H1 (cell line): ENCODE data around the gene PDS5A. TPM values are rescaled to one million over a fixed set of nuclear protein-coding genes. Genes with fewer than 3 reads are reported as not detected.
"Not testable (repeated sequence)": the region's sequence is repeated elsewhere in the genome, so short reads cannot be mapped to it uniquely, and the experiment has no call there.

Experiments
- CTCF ChIA-PET: fragments of 300-600 bp; sonication (Branson Sonifier 250); formaldehyde crosslinking; loops from one replicate; lab custom pipeline; 2021; ENCODE audit not compliant: partially characterized antibody; lab: Charles Lee
- POLR2A ChIA-PET: fragments of 300-600 bp; sonication (Branson Sonifier 250); formaldehyde crosslinking; loops from one replicate; lab custom pipeline; 2021; ENCODE audit warnings: inconsistent platforms; ENCODE audit not compliant: partially characterized antibody; lab: Charles Lee
- DNase-seq, 2 experiments: peaks; one replicate each; pipeline versions ENCODE4 v3.0.0 to v3.0.0-alpha.2; 2010 to 2022; ENCODE audit warnings: low spot score in 2 of 2, low read depth in 1 of 2, mixed read lengths in 1 of 2
- FAIRE-seq: peaks from 2 replicates; lab custom pipeline; 2011; peaks lifted over from hg19 to GRCh38; lab: Jason Lieb, UNC
- H2AFZ ChIP-seq: 2 replicates; pipeline ENCODE4 v1.8.1; 2012; ENCODE audit warnings: low read length, inconsistent platforms
- H2AK5ac ChIP-seq: 2 replicates; pipeline ENCODE4 v1.6.1; 2013; ENCODE audit warnings: low read depth, low read length
- H2BK120ac ChIP-seq: replicated peaks from 2 replicates; pipeline ENCODE3; 2013; ENCODE audit warnings: low read depth, low read length, inconsistent platforms
- H2BK12ac ChIP-seq: 2 replicates; pipeline ENCODE4 v1.6.1; 2013; ENCODE audit warnings: low read depth, low read length
- H2BK15ac ChIP-seq: 2 replicates; pipeline ENCODE4 v1.6.1; 2013; ENCODE audit warnings: low read length
- H2BK20ac ChIP-seq: 2 replicates; pipeline ENCODE4 v1.6.1; 2013; ENCODE audit warnings: low read length
- H2BK5ac ChIP-seq: 2 replicates; pipeline ENCODE4 v1.6.1; 2013; ENCODE audit warnings: low read depth, low read length
- H3K14ac ChIP-seq: 2 replicates; pipeline ENCODE4 v1.6.1; 2013; ENCODE audit warnings: inconsistent platforms; ENCODE audit not compliant: insufficient read length
- H3K18ac ChIP-seq: 2 replicates; pipeline ENCODE4 v1.6.1; 2013; ENCODE audit warnings: low read length; ENCODE audit errors: extremely low read depth
- H3K23ac ChIP-seq: 2 replicates; pipeline ENCODE4 v1.6.1; 2013; ENCODE audit warnings: inconsistent platforms; ENCODE audit not compliant: insufficient read length
- H3K23me2 ChIP-seq: 2 replicates; pipeline ENCODE4 v1.6.1; 2013; ENCODE audit warnings: low read depth, low read length
- H3K27ac ChIP-seq: 2 replicates; pipeline ENCODE4 v1.6.1; 2011; ENCODE audit warnings: low read depth, low read length, inconsistent platforms
- H3K27me3 ChIP-seq, 4 experiments: replicated peaks in 1 of 4; 1 replicate in 1 of 4; 2 replicates in 3 of 4; pipeline versions ENCODE4 v1.6.1 to v1.8.1; 2011 to 2013; ENCODE audit warnings: low read length in 3 of 4, mild to moderate bottlenecking in 3 of 4, inconsistent platforms in 2 of 4, mixed read lengths in 2 of 4, moderate library complexity in 1 of 4; ENCODE audit not compliant: control insufficient read depth in 3 of 4, insufficient read depth in 3 of 4; ENCODE audit errors: extremely low read depth in 1 of 4
- H3K36me3 ChIP-seq, 4 experiments: 2 replicates each; pipeline versions ENCODE4 v1.6.1 to v1.8.1; 2011 to 2013; ENCODE audit warnings: mild to moderate bottlenecking in 4 of 4, low read length in 3 of 4, moderate library complexity in 2 of 4, control low read depth in 1 of 4, inconsistent platforms in 1 of 4; ENCODE audit not compliant: insufficient read depth in 4 of 4, control insufficient read depth in 2 of 4
- H3K4ac ChIP-seq: replicated peaks from 2 replicates; pipeline ENCODE3; 2013; ENCODE audit warnings: low read length, low read depth, mixed read lengths, inconsistent platforms; ENCODE audit not compliant: insufficient read length
- H3K4me1 ChIP-seq, 4 experiments: replicated peaks in 1 of 4; 1 replicate in 1 of 4; 2 replicates in 3 of 4; pipeline versions ENCODE4 v1.6.1 to v1.8.1; 2011 to 2013; ENCODE audit warnings: low read length in 3 of 4, inconsistent platforms in 2 of 4, mixed read lengths in 1 of 4; ENCODE audit not compliant: insufficient read depth in 4 of 4, control insufficient read depth in 3 of 4
- H3K4me2 ChIP-seq, 2 experiments: 2 replicates each; pipeline versions ENCODE4 v1.6.1 to v1.8.1; 2011 to 2013; ENCODE audit warnings: low read depth in 2 of 2, low read length in 2 of 2, control low read depth in 1 of 2, inconsistent platforms in 1 of 2, mild to moderate bottlenecking in 1 of 2; ENCODE audit not compliant: insufficient read depth in 1 of 2
- H3K4me3 ChIP-seq, 4 experiments: fragments of 200-600, 300-600 bp in 1 of 4; sonication (generic), shearing (Covaris generic), sonication (Bioruptor Twin) in 1 of 4; 2 replicates each; pipeline versions ENCODE4 v1.5.1 to v1.8.1; 2011 to 2016; ENCODE audit warnings: low read length in 4 of 4, low read depth in 3 of 4, control low read depth in 2 of 4, inconsistent platforms in 2 of 4, mild to moderate bottlenecking in 2 of 4, mixed read lengths in 1 of 4, moderate library complexity in 1 of 4; ENCODE audit not compliant: insufficient read depth in 2 of 4; ENCODE audit errors: extremely low read depth in 1 of 4
- H3K56ac ChIP-seq: replicated peaks from 2 replicates; pipeline ENCODE3; 2013; ENCODE audit warnings: low read depth, mild to moderate bottlenecking, mixed read lengths, low read length, inconsistent platforms; ENCODE audit not compliant: insufficient read length
- H3K79me1 ChIP-seq: 2 replicates; pipeline ENCODE4 v1.6.1; 2013; ENCODE audit warnings: low read depth, low read length, control low read depth
- H3K79me2 ChIP-seq, 2 experiments: 2 replicates each; pipeline versions ENCODE4 v1.6.1 to v1.8.1; 2012 to 2013; ENCODE audit warnings: low read length in 2 of 2, mild to moderate bottlenecking in 2 of 2, inconsistent platforms in 1 of 2; ENCODE audit not compliant: insufficient read depth in 2 of 2, control insufficient read depth in 1 of 2
- H3K9ac ChIP-seq, 4 experiments: replicated peaks in 1 of 4; 1 replicate in 1 of 4; 2 replicates in 3 of 4; pipeline versions ENCODE4 v1.6.1 to v1.8.1; 2011 to 2013; ENCODE audit warnings: low read depth in 3 of 4, low read length in 3 of 4, control low read depth in 2 of 4, mild to moderate bottlenecking in 2 of 4, moderate library complexity in 2 of 4, inconsistent platforms in 1 of 4; ENCODE audit errors: extremely low read depth in 1 of 4
- H3K9me3 ChIP-seq, 2 experiments: 2 replicates each; pipeline versions ENCODE4 v1.6.1 to v1.8.1; 2012 to 2013; ENCODE audit warnings: mild to moderate bottlenecking in 2 of 2, moderate library complexity in 2 of 2, control low read depth in 1 of 2, inconsistent platforms in 1 of 2, low read depth in 1 of 2, low read length in 1 of 2, mixed read lengths in 1 of 2; ENCODE audit not compliant: insufficient read depth in 2 of 2
- H4K20me1 ChIP-seq, 2 experiments: replicated peaks in 1 of 2; 2 replicates each; pipeline versions ENCODE3 to v1.8.1; 2011 to 2013; ENCODE audit warnings: inconsistent platforms in 2 of 2, low read length in 2 of 2, mild to moderate bottlenecking in 1 of 2; ENCODE audit not compliant: insufficient read depth in 2 of 2, control insufficient read depth in 1 of 2
- H4K5ac ChIP-seq: 2 replicates; pipeline ENCODE4 v1.6.1; 2013; ENCODE audit warnings: low read length, low read depth, mixed read lengths, inconsistent platforms; ENCODE audit not compliant: insufficient read length
- H4K8ac ChIP-seq: 2 replicates; pipeline ENCODE4 v1.8.0; 2013; ENCODE audit warnings: mild to moderate bottlenecking, moderate library complexity, low read length, inconsistent platforms; ENCODE audit not compliant: insufficient read depth; ENCODE audit errors: extremely low read depth
- H4K91ac ChIP-seq: replicated peaks from 2 replicates; pipeline ENCODE3; 2013; ENCODE audit warnings: low read length, mixed read lengths, inconsistent platforms; ENCODE audit not compliant: insufficient read length
- WGBS, 2 experiments: shearing (Covaris generic) in 1 of 2; methylation state at CpG; one replicate each; pipeline versions ENCODE4 v1.1.6 to v1.1.7; 2013 to 2015; ENCODE audit warnings: low lambda C conversion rate in 2 of 2, mixed read lengths in 2 of 2, inconsistent platforms in 1 of 2, low coverage in 1 of 2, missing lambda C conversion rate in 1 of 2; ENCODE audit not compliant: insufficient replicate concordance in 2 of 2, insufficient coverage in 1 of 2, insufficient read length in 1 of 2; ENCODE audit errors: extremely low coverage in 1 of 2, missing lambda C conversion rate in 1 of 2; 5-methylcytosine and 5-hydroxymethylcytosine counted together
- polyA plus RNA-seq, 7 experiments: library from polyadenylated mRNA; depleted of rRNA in 3 of 7; stranded (reverse) in 5 of 7; unstranded in 2 of 7; fragments of >200 nt in 5 of 7; fragments of 200-250 nt in 2 of 7; gene quantifications; 1 replicate in 5 of 7; 2 replicates in 1 of 7; 4 replicates in 1 of 7; pipeline versions ENCODE4 v1.2.1 to v1.2.3, GENCODE V29; 2011 to 2013; ENCODE audit warnings: missing spikeins in 2 of 7, mixed read lengths in 2 of 7
- total RNA-seq: library from RNA; stranded (reverse); fragmentation: NEBNext Ultra II Directional; extraction: Animal tissue kit (Norgen Biotek cat#: 25700); gene quantifications from 2 replicates; pipeline ENCODE4 v1.2.1, GENCODE V29; 2021

Gene PDS5A
- total and polyA plus RNA-seq, 2 of the 8 experiments (the other 6 are each of a cell fraction or from before 2014, with no cell fraction given), result 15.5 to 76.6 TPM

DNA sequence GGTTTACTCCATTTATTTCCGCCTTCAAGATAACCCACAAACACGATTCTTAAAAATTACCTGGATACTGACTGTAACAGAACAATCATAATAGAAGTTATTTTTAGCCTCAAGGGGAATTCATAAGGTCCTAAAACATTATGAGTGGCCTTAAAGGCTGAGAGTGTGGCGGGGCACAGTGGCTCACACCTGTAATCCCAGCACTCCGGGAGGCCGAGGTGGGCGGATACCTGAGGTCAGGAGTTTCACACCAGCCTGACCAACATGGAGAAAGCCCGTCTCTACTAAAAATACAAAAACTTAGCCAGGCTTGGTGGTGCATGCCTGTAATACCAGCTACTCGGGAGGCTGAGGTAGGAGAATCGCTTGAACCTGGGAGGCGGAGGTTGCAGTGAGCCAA, 33.5 kb downstream of the PDS5A start:
- H2AK5ac ChIP-seq, H2BK15ac ChIP-seq, H3K14ac ChIP-seq, H2BK12ac ChIP-seq, H4K8ac ChIP-seq, H3K27ac ChIP-seq, H4K91ac ChIP-seq, H3K4ac ChIP-seq, H3K23me2 ChIP-seq, H2AFZ ChIP-seq, POLR2A ChIA-PET, H3K27me3 ChIP-seq, H3K36me3 ChIP-seq, H3K4me3 ChIP-seq, H2BK5ac ChIP-seq, H4K5ac ChIP-seq, H2BK20ac ChIP-seq, H3K9me3 ChIP-seq, H3K56ac ChIP-seq, H3K18ac ChIP-seq, H2BK120ac ChIP-seq, H3K23ac ChIP-seq, FAIRE-seq, H3K79me1 ChIP-seq, H3K9ac ChIP-seq, CTCF ChIA-PET, H3K4me2 ChIP-seq: not testable (repeated sequence)
- peak in 1 of 2 experiments; percentile 46 for DNase-seq
- Histone ChIP-seq H4K20me1 (peaks cover 8 to 15% of the 10 kb centered on the region in 2 experiments), H3K79me2 (peaks cover 10 to 94% of the 10 kb centered on the region in 2 experiments), H3K4me1 (peaks cover 0 to 13% (median 6%) of the 10 kb centered on the region in 4 experiments; a peak in 5 of 7 replicates)
- 97% methylated on average over 8 of the region's 10 CpGs; no CpG with 5 or more reads in 1 of the 2 experiments for WGBS, 2 experiments
